Testis (tissue), 2 donors: ENCODE data around the gene SLC7A14.

ENCODE experiments used
- CTCF ChIP-seq, 3 experiments: fragments of 450-650 bp in 2 of 3; fragments of 200-600 bp in 1 of 3; sonication (generic) in 1 of 3; IDR thresholded peaks; one replicate each; pipeline ENCODE4 v1.5.1; 2016 to 2019; ENCODE audit warnings: antibody characterized with exemption in 3 of 3, mild to moderate bottlenecking in 2 of 3, moderate library complexity in 1 of 3
- POLR2A ChIP-seq: fragments of 450-650 bp; IDR thresholded peaks from one replicate; pipeline ENCODE4 v1.6.1; 2017; ENCODE audit warnings: antibody characterized with exemption, mild to moderate bottlenecking, moderate library complexity

- TF ChIP-seq CTCF (IDR thresholded peaks at IDR 0.05) (no peak), POLR2A (no peak)
Observed at GRCh38 chr3:170553788-170554757, 31.8 kb downstream of the SLC7A14 start.
